GM20000 (cell line): ENCODE data around the gene TRAF2.

ENCODE experiments used
- DNase-seq: peaks from one replicate; pipeline ENCODE4 v3.0.0; 2012; ENCODE audit warnings: low spot score
- CTCF ChIP-seq: IDR thresholded peaks from 2 replicates; pipeline ENCODE4 v1.5.1; 2012; ENCODE audit warnings: mild to moderate bottlenecking, control low read depth; ENCODE audit errors: extremely low read depth, missing control alignments

Gene TRAF2

GRCh38 chr9:136926749-136927148 lies 40.4 kb downstream of the TRAF2 start:
- no peak for DNase-seq
- TF ChIP-seq CTCF, result no peak

GRCh38 chr9:136927343-136928271 lies 41.3 kb downstream of the TRAF2 start:
- DNase-seq, result no peak
- no peak for TF ChIP-seq CTCF

- no peak for DNase-seq
- TF ChIP-seq CTCF, result no peak
Observed at GRCh38 chr9:136928591-136928990, 42.3 kb downstream of the TRAF2 start.

- TF ChIP-seq CTCF, result no peak
- DNase-seq, result no peak
Observed at GRCh38 chr9:136930014-136930413, 43.7 kb downstream of the TRAF2 start.

- no peak for DNase-seq
- no peak for TF ChIP-seq CTCF
Observed at GRCh38 chr9:136931611-136932130, 45.4 kb downstream of the TRAF2 start.

- TF ChIP-seq CTCF, result no peak
- no peak for DNase-seq
Observed at GRCh38 chr9:136934277-136934676, 48.0 kb downstream of the TRAF2 start.

- TF ChIP-seq CTCF, result no peak
- DNase-seq, result no peak
Observed at GRCh38 chr9:136935651-136936050, 49.3 kb downstream of the TRAF2 start.
